Ishikawa (cell line): ENCODE data around the gene MBLAC1.

Source experiments
- CEBPB ChIP-seq: IDR thresholded peaks from 2 replicates; pipeline ENCODE4 v1.6.1; 2012
- EP300 ChIP-seq: IDR thresholded peaks from 2 replicates; pipeline ENCODE4 v1.6.1; 2012; ENCODE audit warnings: borderline replicate concordance
- NFIC ChIP-seq: IDR thresholded peaks from 2 replicates; pipeline ENCODE4 v1.6.1; 2012
- TAF1 ChIP-seq: IDR thresholded peaks from 2 replicates; pipeline ENCODE4 v1.6.1; 2012; ENCODE audit warnings: low read depth, mild to moderate bottlenecking
- TCF12 ChIP-seq: IDR thresholded peaks from 2 replicates; pipeline ENCODE4 v1.6.1; 2012; ENCODE audit warnings: low read depth
- USF1 ChIP-seq: IDR thresholded peaks from 2 replicates; pipeline ENCODE4 v1.6.1; 2012
- YY1 ChIP-seq: IDR thresholded peaks from 2 replicates; pipeline ENCODE4 v1.6.1; 2012; ENCODE audit warnings: low read depth
- TF ChIP-seq, protein P1 (sequence below): IDR thresholded peaks from 2 replicates; pipeline ENCODE4 v1.6.1; 2012

Gene MBLAC1

DNA sequence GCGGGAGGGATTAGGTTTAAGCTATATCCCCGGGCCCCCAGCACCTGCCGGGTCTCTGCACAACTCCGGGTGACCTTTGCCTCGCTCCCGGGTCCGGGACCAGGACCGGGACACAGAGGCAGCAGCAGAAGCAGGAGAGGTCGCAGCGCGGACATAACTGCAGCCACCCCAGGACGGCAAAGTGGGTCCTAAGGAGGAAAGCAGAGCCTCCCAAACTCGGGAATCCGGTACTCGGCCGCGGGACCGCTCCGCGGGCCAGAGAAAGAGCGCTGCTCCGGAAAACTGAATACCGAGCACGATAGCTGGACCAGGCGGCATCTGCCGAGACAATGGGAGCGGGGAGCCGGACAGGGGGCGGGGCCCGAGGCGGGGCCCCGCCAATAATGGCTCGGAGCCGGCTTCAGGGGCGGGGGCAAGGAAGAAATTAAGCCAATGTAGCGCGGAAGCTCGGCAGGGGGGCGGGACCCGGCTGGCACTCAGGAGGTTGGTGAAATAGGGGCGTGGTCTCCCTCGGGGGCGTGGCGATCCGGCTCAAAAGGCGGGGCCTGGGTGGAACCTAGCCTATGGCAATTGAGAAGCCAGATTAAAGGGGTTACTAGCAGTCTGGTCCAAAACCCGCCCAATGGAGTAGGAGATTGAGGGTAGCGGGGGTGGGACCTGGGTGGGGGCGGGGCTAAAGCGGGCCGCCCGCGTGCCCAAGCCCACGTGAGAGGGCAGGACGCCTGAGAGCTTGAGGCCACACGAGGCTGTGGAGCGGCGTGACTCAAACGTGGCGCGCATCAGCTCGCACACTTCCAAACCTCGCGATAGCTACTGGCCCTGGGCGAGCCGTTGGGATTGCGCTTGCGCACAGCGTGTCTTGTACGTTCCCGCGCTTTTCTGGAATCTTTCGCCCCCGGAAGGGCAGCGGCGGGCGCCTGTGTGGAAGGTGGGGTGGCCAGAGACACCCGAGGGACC lies 50.6 kb downstream of the MBLAC1 start, which contains the start of the genes GPC2 and STAG3:
Gene GPC2, minus strand, starts transcription at position 337 of the 957 bp plus-strand sequence. Its CDS starts 182 bp downstream, at position 155.
Gene STAG3, plus strand, starts transcription at position 874 of the 957 bp plus-strand sequence. CDS start 2,639 bp downstream, outside the sequence.
- TF ChIP-seq EP300 (no peak), YY1 (no peak), TAF1 (peak; percentile 71; the same call in 1 of the 2 replicates), TCF12 (0 out of 2 replicates have a peak, but pooled peaks have one; percentile 29), NFIC (no peak), USF1 (peak; percentile 91), CEBPB (no peak)
- TF ChIP-seq, protein P1, sequence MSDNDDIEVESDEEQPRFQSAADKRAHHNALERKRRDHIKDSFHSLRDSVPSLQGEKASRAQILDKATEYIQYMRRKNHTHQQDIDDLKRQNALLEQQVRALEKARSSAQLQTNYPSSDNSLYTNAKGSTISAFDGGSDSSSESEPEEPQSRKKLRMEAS, result peak; percentile 100
